HG02610 (cell line): ENCODE data around the gene ATAD3B.
A peak's percentile ranks its signal among the peaks of the same experiment; 100 is the strongest.
"Not testable (repeated sequence)": the region's sequence is repeated elsewhere in the genome, so short reads cannot be mapped to it uniquely, and the experiment has no call there.

Experiments
- ATAC-seq: cut with Tn5 transposase; IDR thresholded peaks from one replicate; pipeline ENCODE4 v1.9.1; 2021; ENCODE audit warnings: mild to moderate bottlenecking, moderate library complexity; ENCODE audit not compliant: unreplicated experiment

ATAD3B gene, protein sequence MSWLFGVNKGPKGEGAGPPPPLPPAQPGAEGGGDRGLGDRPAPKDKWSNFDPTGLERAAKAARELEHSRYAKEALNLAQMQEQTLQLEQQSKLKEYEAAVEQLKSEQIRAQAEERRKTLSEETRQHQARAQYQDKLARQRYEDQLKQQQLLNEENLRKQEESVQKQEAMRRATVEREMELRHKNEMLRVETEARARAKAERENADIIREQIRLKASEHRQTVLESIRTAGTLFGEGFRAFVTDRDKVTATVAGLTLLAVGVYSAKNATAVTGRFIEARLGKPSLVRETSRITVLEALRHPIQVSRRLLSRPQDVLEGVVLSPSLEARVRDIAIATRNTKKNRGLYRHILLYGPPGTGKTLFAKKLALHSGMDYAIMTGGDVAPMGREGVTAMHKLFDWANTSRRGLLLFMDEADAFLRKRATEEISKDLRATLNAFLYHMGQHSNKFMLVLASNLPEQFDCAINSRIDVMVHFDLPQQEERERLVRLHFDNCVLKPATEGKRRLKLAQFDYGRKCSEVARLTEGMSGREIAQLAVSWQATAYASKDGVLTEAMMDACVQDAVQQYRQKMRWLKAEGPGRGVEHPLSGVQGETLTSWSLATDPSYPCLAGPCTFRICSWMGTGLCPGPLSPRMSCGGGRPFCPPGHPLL

DNA sequence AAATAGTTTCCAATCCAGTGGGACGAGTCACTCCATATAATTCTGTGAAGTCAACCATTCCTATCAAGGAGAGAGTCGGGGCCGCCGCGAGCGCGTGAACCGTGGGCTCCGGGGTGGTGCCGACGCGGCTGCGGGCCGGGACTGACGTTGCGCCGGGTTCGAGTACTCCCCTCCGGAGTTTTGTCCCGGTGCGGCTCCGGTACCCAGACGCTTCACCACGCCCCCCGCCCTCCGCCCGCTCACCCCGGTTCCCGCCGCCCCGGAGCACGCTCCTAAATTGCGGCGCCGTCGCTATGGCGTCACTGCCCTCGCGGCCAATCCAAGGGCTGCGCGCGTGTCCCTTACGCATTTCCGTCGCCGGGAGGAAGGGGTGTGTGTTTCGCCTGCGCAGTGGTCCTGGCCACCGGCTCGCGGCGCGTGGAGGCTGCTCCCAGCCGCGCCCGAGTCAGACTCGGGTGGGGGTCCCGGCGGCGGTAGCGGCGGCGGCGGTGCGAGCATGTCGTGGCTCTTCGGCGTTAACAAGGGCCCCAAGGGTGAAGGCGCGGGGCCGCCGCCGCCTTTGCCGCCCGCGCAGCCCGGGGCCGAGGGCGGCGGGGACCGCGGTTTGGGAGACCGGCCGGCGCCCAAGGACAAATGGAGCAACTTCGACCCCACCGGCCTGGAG is at the start of gene ATAD3B:
ATAD3B (plus strand) TSS at position 377 of the 664 bp plus-strand sequence; CDS start at position 497, 120 bp downstream.
- ATAC-seq, result peak; percentile 78

DNA sequence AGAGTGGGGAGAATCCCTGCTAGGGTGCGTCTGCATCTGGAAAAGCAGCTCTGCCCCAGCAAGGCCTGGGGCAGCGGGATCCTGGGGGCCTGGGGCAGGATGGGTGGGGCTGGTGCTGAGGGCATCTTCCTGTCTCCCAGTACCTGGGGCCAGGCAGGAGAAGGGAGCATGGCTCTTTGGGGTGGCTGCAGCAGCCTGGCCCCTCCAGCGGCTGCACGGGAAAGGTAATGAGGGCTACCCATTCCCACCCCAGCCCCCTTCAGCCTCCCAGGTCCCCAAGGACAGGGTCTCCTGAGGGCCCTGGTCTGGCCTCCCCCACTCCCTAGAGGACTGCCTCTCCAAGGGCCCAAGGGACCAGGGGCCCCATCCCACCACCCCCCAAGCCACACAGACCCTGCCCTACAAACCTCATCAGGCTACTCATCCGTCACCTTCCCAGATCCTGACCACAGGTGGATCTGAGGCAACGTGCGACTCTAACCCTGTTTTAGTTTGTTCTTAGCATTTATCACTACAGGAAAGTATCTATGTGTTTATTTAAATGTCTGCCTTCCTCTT is 49.6 kb upstream of the ATAD3B start:
- no peak for ATAC-seq

DNA sequence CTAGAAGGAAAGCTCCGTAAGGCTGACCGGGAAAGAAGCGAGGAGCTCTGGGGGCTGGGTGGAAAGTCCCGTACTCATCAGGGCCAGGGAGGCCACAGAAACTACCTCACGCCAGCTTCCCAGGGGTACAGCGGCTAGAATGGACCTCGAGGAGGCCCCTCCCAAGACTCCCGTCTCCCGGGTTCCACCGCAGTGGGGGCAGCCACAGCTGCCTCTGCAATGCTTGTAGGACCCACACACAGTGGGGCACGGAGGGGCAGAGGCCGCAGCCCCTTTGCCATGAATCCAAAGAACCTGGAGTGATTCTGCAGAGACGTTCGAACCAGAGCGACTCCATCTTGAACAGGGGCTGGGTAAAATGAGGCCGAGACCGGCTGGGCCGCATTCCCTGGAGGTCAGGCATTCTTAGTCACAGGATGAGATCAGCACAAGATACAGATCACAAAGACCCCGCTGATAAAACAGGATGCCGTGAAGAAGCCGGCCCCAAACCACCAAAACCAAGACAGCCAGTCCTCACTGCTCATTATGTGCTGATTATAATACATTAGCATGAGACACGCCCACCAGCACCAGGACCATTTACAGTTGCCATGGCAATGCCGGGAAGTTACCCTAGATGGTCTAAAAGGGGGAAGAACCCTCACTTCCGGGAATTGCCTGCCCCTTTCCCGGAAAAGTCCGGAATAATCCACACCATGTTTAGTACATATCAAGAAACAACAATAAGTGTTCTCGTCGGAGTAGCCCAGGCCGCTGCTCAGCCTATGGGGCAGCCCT is 48.9 kb upstream of the ATAD3B start:
- no peak for ATAC-seq

DNA sequence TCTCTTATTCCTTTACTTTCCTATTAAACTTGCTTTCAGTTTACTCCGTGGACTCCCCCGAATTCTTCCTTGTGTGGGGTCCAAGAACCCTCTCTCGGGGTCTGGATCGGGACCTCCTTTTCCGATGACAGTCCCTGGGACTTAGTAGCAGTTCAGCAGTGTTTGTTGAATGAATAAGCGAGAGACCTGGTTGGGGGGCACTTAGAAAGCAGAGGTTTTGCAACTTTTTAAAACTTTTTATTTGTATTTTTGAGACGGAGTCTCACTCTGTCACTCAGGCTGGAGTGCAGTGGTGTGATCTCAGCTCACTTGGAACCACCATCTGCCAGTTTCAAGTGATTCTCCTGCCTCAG is 48.3 kb upstream of the ATAD3B start:
- no peak for ATAC-seq

DNA sequence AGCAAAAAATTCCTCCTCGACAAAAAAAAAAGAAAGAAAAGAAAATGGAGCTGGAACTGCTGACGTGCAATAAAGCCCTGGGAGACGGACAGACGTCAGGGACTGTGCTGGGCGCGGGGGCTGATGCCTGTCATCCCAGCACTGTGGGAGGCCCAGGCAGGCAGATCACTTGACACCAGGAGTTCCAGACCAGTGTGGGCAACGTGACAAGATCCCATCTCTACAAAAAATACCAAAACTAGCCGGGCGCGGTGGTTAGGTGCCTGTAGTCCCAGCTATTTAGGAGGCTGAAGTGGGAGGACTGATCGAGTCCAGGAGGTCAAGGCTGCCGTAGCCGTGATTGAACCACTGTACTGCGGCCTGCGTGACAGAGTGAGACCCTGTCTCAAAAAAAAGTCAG is 46.9 kb upstream of the ATAD3B start:
- ATAC-seq, result no peak

DNA sequence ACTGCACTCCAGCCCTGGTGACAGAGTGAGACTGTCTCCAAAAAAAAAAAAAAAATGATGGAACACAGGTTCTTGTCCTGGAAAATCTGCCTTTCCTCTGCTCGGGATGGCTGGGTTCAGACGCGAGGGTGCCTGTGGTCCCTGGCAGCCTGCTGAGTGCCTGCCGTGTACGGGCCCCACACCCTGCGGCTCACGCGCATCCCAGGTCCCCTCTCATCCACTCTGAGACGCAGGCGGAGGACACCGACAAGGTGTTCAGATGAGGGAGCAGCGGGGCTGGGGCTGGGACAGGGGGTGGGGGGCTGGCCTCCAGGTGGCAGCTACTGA is 46.2 kb upstream of the ATAD3B start:
- no peak for ATAC-seq

DNA sequence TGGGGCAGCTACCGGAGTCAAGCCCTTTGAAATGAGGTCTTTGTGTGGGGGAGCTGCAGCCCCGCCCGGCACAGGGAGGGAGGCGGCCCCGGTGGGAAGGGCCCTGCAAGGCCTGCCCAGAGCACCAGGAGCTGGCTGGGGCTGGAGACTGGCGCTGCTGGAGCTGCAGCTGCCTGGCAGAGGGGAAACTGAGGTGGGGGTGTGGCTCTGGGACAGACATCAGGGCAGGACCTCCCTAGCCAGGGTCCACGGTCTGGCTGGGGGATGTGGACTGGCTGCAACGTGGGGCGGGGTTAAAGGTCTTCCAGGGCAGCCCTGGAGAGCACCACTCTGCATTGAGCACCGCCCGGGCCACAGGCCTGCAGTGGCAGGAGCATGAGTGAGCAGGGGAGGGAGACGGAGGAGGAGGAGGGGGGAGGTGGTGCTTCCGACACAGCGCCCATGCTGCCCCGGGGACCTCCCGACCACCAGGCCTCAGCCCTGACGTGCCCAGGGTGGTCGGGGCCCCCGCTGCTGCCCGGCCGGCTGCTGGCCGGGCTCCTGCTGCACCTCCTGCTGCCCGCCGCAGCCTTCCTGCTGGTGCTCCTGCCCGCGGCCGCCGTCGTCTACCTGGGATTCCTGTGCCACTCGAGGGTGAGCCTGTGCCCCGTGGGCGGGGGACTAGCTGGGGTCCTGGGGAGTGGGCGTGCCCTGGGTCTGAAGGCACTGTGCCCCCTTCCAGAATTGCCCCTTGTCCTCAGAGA is 45.6 kb upstream of the ATAD3B start:
- no peak for ATAC-seq

DNA sequence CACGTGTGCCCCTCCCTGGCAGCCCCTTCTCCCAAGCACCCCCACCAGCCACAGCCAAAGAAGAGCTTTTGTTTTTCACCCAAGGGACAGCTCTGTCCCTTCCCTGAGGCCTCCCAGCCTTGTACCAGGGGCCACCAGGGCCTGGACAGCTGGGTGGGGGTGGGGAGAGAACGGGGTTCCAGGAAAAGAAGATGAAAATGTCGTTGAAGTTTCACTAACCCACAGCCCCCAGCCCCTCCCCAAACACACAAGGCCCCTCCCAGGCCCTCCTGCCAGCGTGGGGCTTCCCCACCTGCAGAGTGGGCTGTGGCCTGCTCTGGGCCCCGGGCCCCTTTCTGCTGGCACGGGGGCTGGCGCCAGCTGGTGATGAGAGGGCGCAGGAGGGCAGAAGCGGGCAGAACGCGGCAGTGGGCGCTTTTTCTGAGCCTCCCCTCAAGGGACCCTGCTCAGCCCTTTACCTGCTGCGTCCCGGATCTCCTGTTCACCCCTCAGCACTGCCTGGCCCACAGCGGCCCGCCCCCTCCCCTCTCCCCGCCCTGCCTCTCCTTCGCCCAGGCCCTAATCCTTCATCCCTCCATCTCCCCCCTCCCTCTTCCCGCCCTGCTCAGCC is 45.0 kb upstream of the ATAD3B start:
- no peak for ATAC-seq

DNA sequence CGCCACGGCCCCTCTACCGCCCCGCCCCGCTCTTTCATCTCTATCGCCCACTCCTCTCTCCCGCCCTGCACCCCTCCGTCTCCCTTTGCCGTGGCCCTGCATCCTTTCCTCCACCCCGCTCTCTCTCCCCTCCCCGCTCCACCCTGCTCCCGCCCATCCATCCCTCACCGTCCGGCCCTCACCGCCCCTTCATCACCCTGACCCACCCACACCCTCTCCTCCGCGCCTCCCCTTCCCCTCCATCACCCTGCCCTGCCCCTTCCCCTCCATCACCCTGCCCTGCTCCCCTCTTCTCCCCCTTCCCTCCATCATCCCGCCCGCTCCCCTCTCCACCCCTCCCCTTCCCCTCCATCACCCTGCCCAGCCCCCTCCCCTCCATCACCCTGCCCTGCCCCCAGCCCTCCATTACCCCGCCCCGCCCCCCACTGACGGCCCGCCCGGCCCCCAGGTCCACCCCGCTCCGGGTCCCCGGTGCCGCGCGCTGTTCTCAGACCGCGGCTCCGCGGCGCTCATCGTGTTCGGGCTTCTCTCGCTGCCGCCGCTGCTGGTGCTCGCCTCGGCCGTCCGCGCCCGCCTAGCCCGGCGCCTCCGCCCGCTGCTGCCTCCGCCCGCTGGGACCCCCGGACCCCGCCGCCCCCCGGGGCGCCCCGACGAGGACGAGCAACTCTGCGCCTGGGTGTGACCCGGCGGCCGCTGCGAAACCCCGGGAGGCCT is 44.3 kb upstream of the ATAD3B start:
- ATAC-seq, result no peak

DNA sequence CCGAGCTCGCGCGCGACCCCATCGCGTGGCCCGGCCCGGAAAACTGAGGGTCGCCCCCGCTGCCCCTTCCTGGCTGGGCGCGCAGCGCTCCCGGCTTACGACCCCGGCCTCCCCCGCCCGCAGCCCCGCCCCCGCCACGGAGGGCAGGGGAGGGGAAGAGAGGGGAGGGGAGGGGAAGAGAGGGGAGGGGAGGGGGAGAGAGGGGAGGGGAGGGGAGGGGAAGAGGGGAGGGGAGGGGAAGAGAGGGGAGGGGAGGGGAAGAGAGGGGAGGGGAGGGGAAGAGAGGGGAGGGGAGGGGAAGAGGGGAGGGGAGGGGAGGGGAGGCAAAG is 43.8 kb upstream of the ATAD3B start:
- ATAC-seq, result no peak

DNA sequence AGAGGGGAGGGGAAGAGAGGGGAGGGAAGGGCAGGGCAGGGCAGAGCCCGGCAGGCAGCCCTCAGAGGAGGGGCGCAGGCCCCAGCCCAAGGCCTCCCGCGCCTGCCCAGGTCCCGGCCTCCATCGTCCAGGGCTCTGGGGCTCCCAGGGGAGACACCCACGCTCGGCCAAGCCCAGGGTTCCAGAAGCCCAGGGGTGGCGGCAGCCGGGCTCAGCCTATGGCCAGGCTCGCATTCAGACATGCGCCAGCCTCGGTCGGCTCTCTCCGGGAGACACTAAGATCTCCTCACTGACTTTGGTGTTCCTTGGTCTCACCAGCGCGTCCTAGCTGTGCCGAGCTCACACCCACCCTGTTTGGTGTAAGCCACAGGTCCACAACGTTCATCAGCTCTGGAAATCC is 43.4 kb upstream of the ATAD3B start:
- ATAC-seq, result no peak

DNA sequence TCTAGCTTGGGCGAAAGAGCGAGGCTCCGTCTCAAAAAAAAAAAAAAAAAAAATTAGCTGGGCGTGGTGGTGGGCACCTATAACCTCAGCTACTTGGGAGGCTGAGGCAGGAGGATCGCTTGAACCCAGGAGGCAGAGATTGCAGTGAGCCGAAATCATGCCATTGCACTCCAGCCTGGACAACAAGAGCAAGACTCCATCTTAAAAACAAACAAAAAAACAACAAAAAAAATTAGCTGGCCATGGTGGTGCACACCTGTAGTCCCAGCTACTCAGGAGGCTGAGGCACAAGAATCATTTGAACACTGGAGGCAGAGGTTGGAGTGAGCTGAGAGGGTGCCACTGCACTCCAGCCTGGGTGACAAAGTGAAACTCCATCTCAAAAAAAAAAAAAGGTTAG is 42.6 kb upstream of the ATAD3B start:
- ATAC-seq, result not testable (repeated sequence)

DNA sequence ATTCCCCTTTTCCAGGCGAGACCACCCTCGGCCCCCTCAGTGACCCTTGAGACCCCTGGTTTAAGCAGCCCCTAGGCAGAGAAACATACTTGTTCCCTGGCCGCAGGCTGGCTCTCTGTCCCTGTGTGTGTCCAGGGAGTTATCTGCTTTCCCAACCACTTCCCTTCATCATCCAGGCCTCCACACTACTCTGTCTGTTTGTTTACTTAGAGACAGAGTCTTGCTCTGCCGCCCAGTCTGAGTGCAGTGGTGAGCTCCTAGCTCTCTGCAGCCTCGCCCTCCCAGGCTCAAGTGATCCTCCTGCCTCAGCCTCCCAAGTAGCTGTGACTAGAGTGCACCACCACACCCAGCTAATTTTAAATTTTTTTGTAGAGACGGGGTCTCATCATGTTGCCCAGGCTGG is 41.9 kb upstream of the ATAD3B start:
- no peak for ATAC-seq

DNA sequence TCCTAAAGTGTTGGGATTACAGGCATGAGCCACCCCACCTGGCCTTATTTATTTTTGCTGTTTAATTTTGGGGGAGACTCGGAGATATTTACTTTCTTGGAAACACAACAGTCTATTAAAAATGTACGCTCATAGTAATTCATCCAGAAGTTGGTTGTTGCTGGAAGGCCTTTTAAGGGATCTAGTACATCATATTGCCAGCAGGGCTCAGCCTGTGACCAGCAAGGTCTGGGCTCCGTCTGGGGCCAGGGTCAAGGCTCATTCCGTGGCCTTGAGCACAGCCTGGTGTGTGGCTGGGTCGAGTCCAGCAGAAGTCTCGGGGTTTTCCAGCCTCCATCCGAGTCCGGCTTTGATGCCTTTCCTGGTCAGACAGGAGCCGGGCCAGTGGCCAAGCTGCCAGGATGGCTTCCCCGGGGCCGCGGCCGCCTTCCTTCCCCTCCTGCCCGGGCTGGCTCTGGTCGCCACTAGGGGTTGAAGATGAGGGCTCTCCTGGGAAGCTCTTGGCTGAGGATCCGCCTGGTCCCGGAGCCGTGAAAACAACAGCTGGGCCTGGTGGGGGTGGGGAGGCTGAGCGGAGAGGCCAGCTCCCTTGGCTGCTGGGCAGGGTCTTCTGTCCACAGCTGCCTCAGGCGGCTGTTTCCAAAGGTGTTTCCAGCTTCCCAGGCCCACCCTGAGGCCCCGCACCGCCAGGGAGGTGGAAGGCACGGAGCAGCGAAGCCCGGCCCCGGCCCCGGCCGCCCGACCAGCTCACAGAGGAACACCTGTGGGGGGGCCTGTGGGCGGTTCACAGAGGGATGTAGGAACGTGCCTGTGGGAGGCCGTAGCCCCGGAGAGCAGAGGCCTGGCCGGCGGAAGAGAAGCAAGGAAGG is 41.2 kb upstream of the ATAD3B start:
- no peak for ATAC-seq

DNA sequence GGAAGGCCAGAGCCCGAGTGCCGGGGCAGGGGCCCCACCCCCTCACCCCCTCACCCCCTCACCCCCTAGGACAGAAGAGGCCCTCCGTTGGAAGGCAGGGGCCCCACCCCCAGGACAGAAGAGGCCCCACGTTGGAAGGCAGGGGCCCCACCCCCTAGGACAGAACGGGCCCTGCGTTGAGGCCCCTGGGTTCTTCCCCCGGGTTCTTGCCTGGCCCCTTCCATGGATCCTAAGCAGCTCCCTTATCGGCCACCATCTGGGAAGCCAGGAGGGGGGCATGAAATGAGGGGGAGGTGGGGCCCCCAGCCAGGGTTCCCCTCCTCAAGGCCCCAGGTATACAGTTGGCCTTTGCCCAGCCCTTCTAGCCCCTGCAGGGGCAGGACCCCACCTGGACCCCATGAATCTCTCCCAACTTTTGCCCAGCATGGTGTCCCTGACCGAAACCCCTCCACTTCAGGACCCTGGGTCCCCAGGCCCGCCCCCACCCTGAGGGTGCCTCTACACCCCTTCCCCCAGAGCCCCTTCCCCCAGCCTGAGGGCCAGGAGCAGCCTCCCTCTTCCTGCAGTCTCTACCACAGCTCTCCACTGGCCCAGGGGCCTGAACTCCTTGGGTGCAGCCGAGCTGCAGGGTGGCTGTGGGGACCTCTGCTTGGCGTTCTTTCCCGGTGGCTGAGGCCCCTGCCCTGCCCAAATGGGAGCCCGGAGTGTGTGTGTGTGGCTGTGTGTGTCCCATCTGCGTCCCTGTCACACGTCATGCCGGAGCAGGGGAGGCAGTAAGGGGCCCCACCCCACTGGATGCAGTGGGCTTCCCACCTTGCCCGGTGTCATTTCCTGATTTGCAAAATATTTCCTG is 40.3 kb upstream of the ATAD3B start:
- ATAC-seq, result no peak

DNA sequence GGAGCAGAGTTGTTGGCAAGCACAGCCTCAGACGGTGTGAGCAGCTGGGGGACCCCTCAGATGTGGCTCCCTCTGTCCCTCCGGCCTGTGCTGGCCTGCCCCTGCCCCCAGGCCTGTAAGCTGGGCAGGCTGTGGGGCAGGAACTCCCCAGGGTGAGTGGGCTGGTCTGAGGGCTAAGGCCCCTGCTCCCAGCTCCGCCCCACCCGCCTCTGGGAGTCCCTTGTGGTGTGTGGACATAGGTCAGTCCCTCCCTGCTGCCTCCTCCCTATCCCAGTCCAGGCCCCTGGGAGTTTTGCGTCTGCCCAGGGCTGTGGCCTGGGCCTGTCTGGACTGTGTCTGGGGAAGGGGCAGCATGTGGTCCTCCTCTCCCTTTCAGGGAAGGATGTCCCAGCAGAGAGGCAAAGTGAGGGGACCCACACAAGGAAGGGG is 39.7 kb upstream of the ATAD3B start:
- ATAC-seq, result no peak

DNA sequence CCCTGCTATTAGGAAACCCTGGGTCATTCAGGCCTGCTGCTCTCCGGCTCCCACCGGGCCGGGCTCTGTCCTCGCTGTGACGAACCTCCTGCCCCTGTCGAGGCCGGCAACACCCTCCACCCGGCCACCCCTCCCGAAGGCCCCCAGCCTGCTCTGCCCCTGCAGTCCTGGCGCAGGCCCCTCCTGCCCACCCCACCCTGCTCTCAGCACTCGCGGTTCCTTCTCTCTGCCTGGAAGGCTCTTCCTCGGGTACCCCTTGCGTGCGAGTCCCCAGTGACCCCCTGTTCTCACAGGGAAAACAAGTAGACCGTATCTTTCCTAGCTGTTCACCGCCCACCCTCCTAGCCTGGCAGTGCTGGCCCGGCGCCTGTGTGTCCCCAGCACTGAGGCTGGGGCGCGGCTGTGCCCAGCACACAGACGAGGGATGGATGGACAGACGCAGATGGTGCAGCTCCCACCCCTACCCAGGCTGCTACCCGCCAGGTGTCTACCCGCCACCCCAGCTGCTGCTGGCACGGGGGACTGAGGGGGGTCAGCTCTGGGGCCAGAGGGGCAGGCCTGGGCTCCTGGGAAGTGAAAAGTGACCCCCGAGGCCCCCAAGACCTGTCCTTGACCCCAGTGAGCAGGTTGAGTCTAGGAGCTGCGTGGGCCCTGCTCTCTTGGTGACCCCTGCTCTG is 39.2 kb upstream of the ATAD3B start:
- no peak for ATAC-seq
